Fibroblast of peridontal ligament (primary cell): ENCODE data around the gene RPH3AL.
"Not testable (repeated sequence)": the region's sequence is repeated elsewhere in the genome, so short reads cannot be mapped to it uniquely, and the experiment has no call there.

Source experiments
- DNase-seq: peaks from one replicate; pipeline ENCODE4 v3.0.0-alpha.2; 2010; ENCODE audit errors: extremely low read depth

The RPH3AL gene

DNA sequence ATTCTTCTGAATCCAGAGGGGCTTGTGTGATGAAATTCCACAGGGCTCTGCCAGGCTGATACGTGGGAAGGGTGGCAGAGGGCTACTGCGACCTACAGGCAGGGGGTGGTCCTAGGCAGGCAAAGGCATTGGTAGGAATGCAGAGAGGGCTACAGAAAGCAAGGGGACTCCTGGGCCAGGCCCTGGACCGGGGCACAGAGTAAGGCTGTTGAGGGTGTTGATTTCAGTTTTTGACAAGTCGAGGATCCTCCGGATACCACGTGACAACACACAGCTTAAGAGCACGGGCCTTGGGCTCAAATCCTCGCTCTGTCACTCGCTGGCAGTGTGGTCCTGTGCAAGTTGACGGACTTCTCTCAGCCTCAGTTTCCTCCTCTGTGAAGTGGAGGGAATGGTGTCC, 152.0 kb downstream of the RPH3AL start:
- no peak for DNase-seq

DNA sequence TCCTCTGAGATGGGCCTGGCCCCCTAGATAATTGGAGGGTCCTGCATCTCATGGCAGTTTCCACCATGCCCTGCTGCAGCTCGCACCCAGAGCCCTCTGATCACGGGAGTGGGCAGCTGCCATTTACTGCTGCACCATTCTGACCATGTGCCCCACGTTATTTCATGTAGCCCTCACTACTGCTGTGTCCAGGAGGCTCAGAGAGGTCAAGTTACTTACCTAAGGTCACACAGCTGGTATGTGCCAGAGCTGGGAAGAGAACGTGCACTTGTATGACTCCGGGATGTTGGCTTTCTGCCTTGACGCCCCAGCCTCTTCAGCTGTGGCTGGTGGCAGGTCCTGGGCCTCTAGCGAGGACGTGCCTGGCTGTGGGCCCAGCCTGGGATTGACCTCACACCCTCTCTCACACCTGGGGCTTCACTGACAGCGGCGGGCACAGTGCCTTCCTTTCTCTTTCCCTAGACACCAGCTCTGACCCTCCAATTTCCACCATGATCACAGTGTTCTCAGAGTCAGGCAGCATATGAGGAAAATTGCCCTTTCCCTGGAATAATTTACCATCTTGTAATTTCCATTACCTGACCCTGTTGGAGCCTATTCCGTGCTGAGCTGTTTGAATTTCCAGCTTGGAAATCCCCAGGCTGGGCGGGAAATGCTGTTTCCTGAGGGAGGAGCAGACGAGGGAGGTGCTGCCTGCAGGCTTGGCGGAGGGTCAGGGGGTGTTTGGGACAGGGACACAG, 152.6 kb downstream of the RPH3AL start:
- no peak for DNase-seq

- peak; percentile 21 for DNase-seq
Observed at GRCh38 chr17:199191-199604, 153.4 kb downstream of the RPH3AL start.

GRCh38 chr17:198225-198624, 154.4 kb downstream of the RPH3AL start:
- not testable (repeated sequence) for DNase-seq

- DNase-seq, result no peak
Observed at GRCh38 chr17:197352-197751, 155.3 kb downstream of the RPH3AL start.

DNA sequence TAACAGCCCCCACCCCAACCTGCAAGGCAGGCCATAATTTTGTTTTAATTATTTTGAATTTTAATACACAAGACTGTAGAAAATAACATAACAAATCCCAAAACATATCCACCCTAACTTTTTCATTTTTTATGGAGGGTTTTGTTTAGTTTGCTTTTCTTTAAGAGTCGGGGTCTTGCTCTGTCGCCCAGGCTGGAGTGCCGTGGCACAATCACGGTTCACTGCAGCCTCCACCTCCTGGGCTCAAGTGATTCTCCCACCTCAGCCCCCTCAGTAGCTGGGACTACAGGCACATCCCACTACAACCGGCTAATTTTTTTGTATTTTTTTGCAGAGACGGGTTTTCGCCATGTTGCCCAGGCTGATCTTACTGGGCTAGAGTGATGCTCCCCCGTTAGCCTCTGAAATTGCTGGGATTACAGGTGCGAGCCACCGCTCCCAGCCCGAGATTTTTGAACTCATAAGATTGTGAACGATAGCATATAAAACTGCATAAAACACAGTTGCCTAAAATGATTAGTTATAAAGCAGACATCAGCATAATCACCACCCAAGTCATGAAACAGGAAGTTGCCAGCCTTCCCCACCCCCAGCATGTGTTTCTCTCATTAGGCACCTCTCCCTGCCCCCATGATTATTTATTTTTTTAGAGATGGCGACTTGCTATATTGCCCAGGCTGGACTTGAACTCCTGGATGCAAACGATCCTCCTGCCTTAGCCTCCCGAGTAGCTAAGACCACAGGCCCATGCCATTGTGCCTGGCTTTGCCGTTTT, 157.6 kb downstream of the RPH3AL start:
- no peak for DNase-seq

- DNase-seq, result no peak
Observed at GRCh38 chr17:193841-194806, 158.5 kb downstream of the RPH3AL start.

GRCh38 chr17:193426-193810, 159.2 kb downstream of the RPH3AL start:
- no peak for DNase-seq

- no peak for DNase-seq
Observed at GRCh38 chr17:192666-193425, 159.8 kb downstream of the RPH3AL start.

DNA sequence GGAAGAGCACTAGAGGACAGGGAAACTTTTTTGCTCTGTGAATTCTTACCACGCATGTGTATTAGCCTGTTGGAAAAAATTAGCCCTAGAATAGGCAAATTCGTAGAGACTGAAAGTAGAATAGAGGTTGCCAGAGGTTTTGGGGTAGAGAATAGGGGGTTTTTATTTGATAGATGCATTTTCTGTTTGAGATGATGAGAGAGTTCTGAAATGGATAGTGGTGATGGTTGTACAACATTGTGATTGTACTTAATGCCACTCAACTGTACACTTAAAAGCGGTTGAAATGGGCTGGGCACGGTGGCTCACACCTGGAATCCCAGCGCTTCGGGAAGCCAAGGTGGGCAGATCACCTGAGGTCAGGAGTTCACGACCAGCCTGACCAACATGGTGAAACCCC, 163.2 kb downstream of the RPH3AL start:
- DNase-seq, result no peak

GRCh38 chr17:187130-187529, 165.5 kb downstream of the RPH3AL start:
- no peak for DNase-seq

- DNase-seq, result no peak
Observed at GRCh38 chr17:185445-186138, 167.0 kb downstream of the RPH3AL start.

GRCh38 chr17:183021-183420, 169.6 kb downstream of the RPH3AL start:
- DNase-seq, result no peak

DNA sequence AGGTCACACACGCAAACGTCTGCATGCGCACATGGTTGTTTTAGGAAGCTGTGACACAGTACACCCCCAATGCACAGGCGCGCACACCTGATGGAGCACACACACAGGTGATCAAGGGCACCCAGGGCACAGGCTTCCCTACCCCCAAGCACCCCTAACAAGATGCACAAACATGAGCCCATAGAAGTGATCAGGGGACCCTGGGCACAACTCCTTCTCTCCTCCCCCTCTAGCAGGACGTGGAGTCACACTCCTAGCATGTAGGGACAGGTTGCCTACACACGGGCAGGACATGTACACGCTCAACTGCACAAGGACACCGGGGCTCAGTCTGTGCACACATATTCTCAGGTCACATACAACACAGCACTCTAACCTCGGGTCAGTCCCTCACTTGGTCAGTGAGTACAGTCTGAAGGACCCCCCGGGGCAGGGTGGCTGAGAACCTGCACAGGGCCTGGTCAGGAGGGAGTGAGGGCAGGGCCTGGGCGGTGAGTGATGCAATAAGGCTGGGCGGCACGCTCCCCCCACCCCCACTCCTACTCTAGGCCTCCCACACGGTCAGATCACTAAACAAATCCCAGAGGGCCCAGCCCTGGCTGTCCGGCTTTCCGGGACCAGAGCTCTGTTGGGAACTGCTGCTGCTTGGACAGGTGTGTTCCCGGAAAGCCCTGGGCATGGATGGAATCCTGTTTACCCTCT, 170.4 kb downstream of the RPH3AL start:
- DNase-seq, result no peak

- no peak for DNase-seq
Observed at GRCh38 chr17:181245-182049, 171.2 kb downstream of the RPH3AL start, which contains the start of gene DOC2B. Gene DOC2B (minus strand): TSS chr17:181650. CDS start chr17:181479, 171 bp downstream.

- DNase-seq, result no peak
Observed at GRCh38 chr17:180381-181244, 172.0 kb downstream of the RPH3AL start.

DNA sequence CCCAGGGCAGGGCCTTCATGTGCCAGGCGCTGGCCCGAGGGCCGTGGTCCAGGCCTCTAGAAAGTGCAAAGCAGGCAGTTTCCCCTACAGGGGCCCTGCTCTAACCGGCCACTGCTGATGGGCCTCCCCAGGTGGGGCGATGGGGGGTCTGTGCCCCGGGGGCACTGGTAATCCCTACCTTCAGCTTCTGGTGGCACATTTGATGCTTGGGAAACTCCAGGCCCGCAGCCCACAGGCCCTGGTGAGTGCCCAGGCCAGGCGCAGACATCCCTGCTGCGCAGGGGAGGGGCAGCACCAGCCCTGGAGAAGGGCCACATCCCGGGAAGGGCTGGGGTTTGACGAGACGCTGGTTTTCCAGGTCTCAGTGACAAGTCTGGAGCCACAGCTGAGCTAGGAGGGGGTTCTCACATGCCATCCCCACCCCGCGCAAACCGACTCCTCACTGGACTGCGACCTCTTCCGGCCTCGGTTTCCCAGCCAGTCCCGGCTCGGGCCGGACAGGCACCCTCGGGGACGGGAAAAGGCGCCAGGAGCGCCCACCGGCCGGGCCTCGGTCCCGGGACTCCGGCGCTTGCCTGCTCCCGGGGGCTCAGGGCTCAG, 172.7 kb downstream of the RPH3AL start:
- DNase-seq, result no peak

- DNase-seq, result no peak
Observed at GRCh38 chr17:179066-179432, 173.6 kb downstream of the RPH3AL start.
